Sigmoid colon (tissue), 4 donors: ENCODE measurements around the gene PJA1.

Experiments
- EP300 ChIP-seq, 4 donors: sonication (generic); formaldehyde crosslinking; IDR thresholded peaks; one replicate each; pipeline ENCODE4 v1.6.1; 2017; ENCODE audit warnings: antibody characterized with exemption in 4 of 4
- POLR2A ChIP-seq, 2 donors: fragments of 450-650 bp; IDR thresholded peaks; one replicate each; pipeline ENCODE4 v1.6.1; 2016; ENCODE audit warnings: antibody characterized with exemption in 2 of 2, mild to moderate bottlenecking in 2 of 2, moderate library complexity in 2 of 2
- POLR2AphosphoS5 ChIP-seq, 4 donors: sonication (generic); formaldehyde crosslinking; IDR thresholded peaks; one replicate each; pipeline ENCODE4 v1.6.1; 2017; ENCODE audit warnings: antibody characterized with exemption in 4 of 4
- TF ChIP-seq, protein P1 (sequence below), 4 experiments: fragments of 450-650 bp in 3 of 4; fragments of 200-600 bp in 1 of 4; IDR thresholded peaks; one replicate each; pipeline ENCODE4 v1.5.1; 2016 to 2019; ENCODE audit warnings: antibody characterized with exemption in 4 of 4, mild to moderate bottlenecking in 3 of 4, moderate library complexity in 2 of 4

- TF ChIP-seq, protein P1, sequence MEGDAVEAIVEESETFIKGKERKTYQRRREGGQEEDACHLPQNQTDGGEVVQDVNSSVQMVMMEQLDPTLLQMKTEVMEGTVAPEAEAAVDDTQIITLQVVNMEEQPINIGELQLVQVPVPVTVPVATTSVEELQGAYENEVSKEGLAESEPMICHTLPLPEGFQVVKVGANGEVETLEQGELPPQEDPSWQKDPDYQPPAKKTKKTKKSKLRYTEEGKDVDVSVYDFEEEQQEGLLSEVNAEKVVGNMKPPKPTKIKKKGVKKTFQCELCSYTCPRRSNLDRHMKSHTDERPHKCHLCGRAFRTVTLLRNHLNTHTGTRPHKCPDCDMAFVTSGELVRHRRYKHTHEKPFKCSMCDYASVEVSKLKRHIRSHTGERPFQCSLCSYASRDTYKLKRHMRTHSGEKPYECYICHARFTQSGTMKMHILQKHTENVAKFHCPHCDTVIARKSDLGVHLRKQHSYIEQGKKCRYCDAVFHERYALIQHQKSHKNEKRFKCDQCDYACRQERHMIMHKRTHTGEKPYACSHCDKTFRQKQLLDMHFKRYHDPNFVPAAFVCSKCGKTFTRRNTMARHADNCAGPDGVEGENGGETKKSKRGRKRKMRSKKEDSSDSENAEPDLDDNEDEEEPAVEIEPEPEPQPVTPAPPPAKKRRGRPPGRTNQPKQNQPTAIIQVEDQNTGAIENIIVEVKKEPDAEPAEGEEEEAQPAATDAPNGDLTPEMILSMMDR (IDR thresholded peaks at IDR 0.05) = no peak
- TF ChIP-seq POLR2AphosphoS5 (IDR thresholded peaks at IDR 0.05) (no peak), EP300 (IDR thresholded peaks at IDR 0.05) (no peak), POLR2A (IDR thresholded peaks at IDR 0.05) (no peak)
Measured at GRCh38 chrX:69185141-69185540, 19.9 kb upstream of the PJA1 start.
